ENCODE data around the gene CELA2B.
"Not testable (repeated sequence)": the region's sequence is repeated elsewhere in the genome, so short reads cannot be mapped to it uniquely, and the experiment has no call there.

Gene CELA2B

DNA sequence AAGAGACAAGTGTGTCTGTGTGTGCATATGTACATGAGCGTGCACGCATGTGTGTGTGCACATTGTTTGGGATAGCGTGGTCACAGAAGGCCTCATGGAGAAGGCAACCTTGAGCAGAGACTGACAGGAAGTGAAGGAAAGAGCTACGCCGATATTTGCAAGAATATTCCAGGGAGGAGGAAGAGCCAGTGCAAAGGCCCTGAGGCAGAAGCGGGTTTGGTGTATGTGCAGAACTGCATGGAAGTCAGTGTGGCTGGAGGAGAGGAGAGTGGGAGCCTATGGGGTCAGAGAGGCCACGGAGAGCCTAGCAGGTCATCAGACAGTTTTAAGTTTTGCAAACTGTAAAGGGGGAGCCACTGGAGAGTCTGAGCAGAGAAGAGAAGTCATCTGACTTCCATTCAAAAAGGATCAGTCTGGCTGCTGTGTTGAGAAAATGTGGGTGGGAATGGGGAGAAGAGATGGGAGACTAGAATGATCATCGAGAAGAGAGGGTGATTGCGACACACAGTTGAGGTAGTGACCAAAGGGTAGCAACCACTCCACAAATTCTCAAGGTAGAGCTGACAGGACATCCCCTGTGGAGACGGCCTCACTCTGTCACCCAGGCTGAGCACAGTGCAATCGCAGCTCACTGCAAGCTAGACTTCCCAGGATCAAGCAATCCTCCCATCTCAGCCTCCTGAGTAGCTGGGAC is 3.9 kb downstream of the CELA2B start:
- in situ Hi-C loops (cut with MboI; ENCODE audit: low sequenced_read_pairs, unreplicated experiment) = no loop called here
- TF ChIP-seq, protein P1, sequence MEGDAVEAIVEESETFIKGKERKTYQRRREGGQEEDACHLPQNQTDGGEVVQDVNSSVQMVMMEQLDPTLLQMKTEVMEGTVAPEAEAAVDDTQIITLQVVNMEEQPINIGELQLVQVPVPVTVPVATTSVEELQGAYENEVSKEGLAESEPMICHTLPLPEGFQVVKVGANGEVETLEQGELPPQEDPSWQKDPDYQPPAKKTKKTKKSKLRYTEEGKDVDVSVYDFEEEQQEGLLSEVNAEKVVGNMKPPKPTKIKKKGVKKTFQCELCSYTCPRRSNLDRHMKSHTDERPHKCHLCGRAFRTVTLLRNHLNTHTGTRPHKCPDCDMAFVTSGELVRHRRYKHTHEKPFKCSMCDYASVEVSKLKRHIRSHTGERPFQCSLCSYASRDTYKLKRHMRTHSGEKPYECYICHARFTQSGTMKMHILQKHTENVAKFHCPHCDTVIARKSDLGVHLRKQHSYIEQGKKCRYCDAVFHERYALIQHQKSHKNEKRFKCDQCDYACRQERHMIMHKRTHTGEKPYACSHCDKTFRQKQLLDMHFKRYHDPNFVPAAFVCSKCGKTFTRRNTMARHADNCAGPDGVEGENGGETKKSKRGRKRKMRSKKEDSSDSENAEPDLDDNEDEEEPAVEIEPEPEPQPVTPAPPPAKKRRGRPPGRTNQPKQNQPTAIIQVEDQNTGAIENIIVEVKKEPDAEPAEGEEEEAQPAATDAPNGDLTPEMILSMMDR (IDR thresholded peaks at IDR 0.05; ENCODE audit: borderline replicate concordance, control extremely low read depth, extremely low read depth, insufficient read depth, missing control alignments) = no peak
- DNase-seq (ENCODE audit: low spot score) = no peak

DNA sequence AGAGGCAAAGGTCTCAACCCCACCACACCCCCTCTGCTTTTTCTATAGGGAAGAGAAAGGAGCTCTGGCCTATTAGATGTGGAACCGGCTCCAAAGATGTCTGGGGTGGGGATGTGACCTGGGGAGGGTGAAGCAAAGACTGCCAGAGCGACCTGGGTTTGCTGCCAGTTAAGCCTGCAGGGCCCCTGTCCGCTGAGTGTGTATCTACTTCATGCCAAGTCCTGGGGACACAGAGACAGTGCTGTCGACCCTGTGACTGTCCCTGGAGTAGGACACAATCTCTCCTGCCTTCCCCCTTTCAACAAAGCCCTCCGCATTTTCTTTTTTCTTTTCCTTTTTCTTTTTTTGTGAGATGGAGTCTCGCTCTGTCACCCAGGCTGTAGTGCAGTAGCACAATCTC is 6.6 kb downstream of the CELA2B start:
- in situ Hi-C loops (cut with MboI; ENCODE audit: low sequenced_read_pairs, unreplicated experiment); DNase-seq (ENCODE audit: low spot score): not testable (repeated sequence)

DNA sequence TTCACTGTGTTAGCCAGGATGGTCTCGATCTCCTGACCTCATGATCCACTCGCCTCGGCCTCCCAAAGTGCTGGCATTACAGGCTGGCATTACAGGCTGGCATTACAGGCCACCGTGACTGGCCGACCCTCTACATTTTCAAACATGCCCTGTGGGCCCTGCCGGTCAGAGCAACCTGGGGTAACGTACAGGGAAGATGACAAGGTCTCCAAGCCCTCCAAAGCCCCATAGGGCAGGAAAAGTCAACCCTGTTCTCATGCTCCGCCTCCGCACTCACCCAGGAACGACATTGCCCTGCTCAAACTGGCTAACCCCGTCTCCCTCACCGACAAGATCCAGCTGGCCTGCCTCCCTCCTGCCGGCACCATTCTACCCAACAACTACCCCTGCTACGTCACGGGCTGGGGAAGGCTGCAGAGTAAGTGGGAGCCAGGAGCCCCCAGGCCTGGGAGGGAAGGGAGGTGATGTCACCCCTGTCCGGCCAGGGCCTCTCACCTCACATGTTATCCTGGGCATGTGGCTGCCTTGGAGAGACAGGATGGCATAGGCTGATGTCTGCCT is 7.2 kb downstream of the CELA2B start:
- in situ Hi-C loops (cut with MboI; ENCODE audit: low sequenced_read_pairs, unreplicated experiment) = not testable (repeated sequence)

DNA sequence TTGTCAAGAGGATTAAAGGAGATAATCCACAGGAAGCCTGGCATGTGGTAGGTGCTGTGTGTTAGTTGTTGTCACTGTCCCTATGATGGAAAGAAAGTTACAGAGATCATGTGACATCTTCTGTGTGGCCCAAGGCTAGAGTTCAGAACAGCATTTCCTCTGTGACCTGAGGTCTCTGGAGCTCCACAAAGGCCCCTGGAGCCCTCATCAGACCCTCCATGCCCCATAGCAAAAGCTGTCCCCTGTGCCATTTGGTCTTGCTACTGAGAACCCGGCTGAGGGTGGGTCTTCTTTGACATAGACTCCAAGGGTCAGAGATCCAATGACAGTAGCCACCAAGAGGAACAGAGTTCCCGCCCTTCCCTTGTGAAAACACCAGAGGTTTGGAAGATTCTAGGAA is 8.1 kb downstream of the CELA2B start:
- TF ChIP-seq, protein P1 (IDR thresholded peaks at IDR 0.05; ENCODE audit: borderline replicate concordance, control extremely low read depth, extremely low read depth, insufficient read depth, missing control alignments) = no peak
- in situ Hi-C loops (cut with MboI; ENCODE audit: low sequenced_read_pairs, unreplicated experiment) = no loop called here
- DNase-seq (ENCODE audit: low spot score) = no peak

More for the DNA sequence above, 7.2 kb downstream of the CELA2B start:
- not testable (repeated sequence) for DNase-seq (ENCODE audit: low spot score)

- DNase-seq (ENCODE audit: low spot score); in situ Hi-C loops (cut with MboI; ENCODE audit: low sequenced_read_pairs, unreplicated experiment): not testable (repeated sequence)
Observed at GRCh38 chr1:15484443-15484842, 8.5 kb downstream of the CELA2B start.

DNA sequence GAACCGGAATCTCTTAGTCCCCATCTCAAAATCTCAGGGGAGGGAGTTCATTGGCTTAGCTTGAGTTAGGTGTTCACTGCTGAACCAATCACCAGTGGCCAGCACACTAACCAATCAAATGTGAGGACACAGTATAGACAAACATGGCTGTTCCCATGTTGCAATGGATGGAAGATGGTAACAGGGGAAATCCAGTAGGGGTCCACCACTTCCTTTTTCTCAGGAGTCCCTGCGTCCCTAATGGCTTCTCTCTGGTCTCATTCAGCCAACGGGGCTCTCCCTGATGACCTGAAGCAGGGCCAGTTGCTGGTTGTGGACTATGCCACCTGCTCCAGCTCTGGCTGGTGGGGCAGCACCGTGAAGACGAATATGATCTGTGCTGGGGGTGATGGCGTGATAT is 9.7 kb downstream of the CELA2B start:
- TF ChIP-seq, protein P1 (IDR thresholded peaks at IDR 0.05; ENCODE audit: borderline replicate concordance, control extremely low read depth, extremely low read depth, insufficient read depth, missing control alignments) = no peak
- DNase-seq (ENCODE audit: low spot score) = no peak
- in situ Hi-C loops (cut with MboI; ENCODE audit: low sequenced_read_pairs, unreplicated experiment) = no loop called here

GRCh38 chr1:15486844-15487610 is 11.1 kb downstream of the CELA2B start:
- in situ Hi-C loops (cut with MboI; ENCODE audit: low sequenced_read_pairs, unreplicated experiment); DNase-seq (ENCODE audit: low spot score): not testable (repeated sequence)

DNA sequence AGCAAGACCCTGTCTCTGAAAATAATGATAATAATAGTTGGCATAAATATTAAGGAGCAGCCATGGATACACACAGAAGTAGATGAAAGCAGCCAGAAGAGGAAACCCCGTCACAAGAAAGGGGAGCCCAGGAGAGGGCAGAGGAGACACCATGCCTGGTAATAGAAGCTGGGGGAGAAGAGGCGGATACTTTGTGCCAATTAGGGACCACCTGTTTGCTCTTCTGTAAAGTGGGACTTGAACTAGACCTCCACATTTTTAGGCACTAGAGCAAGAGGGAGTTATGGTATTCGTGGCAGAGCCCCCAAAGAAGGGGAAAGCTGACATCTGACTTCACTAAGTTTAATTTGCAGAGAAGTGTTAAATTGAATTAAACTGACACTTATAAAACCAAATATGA is 12.5 kb downstream of the CELA2B start:
- no peak for DNase-seq (ENCODE audit: low spot score)
- in situ Hi-C loops (cut with MboI; ENCODE audit: low sequenced_read_pairs, unreplicated experiment) = no loop called here
- TF ChIP-seq, protein P1 (IDR thresholded peaks at IDR 0.05; ENCODE audit: borderline replicate concordance, control extremely low read depth, extremely low read depth, insufficient read depth, missing control alignments) = no peak

All from GM13976 (cell line).